ENCODE data around the gene CALHM3.

DNA sequence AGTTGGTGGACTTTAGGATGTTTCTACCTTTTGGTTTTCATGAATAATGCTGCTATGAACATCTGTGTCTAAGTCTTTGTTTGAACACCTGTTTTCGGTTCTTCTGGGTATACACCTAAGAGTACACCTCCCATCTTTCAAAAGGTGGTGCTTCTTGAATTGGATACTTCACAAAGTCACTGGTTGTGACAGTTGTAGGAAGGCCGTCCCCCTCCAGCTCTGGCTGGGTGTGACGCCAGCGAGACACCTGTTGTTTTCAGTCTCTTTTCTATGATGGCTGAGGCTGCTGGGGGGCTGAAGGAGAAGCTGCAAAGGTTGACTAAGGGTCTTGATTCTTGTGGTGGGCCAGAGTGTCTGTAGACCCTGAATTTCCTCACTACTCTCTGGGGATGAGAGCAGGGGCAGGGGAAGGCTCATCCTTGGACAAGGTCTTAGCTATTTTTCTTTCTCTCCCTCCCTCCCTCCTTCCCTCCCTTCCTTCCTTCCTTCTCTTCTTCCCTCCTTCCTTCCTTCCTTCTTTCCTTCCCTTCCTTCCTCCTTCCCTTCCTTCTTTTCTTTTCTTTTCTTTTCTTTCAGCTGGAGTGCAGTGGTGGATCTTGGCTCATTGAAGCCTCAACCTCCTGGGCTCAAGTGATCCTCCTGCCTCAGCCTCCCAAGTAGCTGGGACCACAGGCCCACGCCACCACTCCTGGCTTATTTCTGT is 20.0 kb upstream of the CALHM3 start:
- TF ChIP-seq, protein P1, sequence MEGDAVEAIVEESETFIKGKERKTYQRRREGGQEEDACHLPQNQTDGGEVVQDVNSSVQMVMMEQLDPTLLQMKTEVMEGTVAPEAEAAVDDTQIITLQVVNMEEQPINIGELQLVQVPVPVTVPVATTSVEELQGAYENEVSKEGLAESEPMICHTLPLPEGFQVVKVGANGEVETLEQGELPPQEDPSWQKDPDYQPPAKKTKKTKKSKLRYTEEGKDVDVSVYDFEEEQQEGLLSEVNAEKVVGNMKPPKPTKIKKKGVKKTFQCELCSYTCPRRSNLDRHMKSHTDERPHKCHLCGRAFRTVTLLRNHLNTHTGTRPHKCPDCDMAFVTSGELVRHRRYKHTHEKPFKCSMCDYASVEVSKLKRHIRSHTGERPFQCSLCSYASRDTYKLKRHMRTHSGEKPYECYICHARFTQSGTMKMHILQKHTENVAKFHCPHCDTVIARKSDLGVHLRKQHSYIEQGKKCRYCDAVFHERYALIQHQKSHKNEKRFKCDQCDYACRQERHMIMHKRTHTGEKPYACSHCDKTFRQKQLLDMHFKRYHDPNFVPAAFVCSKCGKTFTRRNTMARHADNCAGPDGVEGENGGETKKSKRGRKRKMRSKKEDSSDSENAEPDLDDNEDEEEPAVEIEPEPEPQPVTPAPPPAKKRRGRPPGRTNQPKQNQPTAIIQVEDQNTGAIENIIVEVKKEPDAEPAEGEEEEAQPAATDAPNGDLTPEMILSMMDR (conservative IDR thresholded peaks at IDR 0.05; ENCODE audit: low read length): no peak
- no peak for TF ChIP-seq EZH2phosphoT487 (IDR thresholded peaks at IDR 0.05; ENCODE audit: borderline replicate concordance, low read depth, low read length)
